Ishikawa (cell line): ENCODE results near the gene DUSP9.

Experiments used
- CEBPB ChIP-seq: IDR thresholded peaks from 2 replicates; pipeline ENCODE4 v1.6.1; 2012
- CREB1 ChIP-seq: IDR thresholded peaks from 2 replicates; pipeline ENCODE4 v1.6.1; 2012; ENCODE audit warnings: low read depth
- EGR1 ChIP-seq: IDR thresholded peaks from 2 replicates; pipeline ENCODE4 v1.6.1; 2012
- EP300 ChIP-seq: IDR thresholded peaks from 2 replicates; pipeline ENCODE4 v1.6.1; 2012; ENCODE audit warnings: borderline replicate concordance
- FOXM1 ChIP-seq: IDR thresholded peaks from 2 replicates; pipeline ENCODE4 v1.6.1; 2012; ENCODE audit warnings: low read depth, borderline replicate concordance
- NFIC ChIP-seq: IDR thresholded peaks from 2 replicates; pipeline ENCODE4 v1.6.1; 2012
- RAD21 ChIP-seq: IDR thresholded peaks from 2 replicates; pipeline ENCODE4 v1.6.1; 2012; ENCODE audit warnings: low read depth
- TAF1 ChIP-seq: IDR thresholded peaks from 2 replicates; pipeline ENCODE4 v1.6.1; 2012; ENCODE audit warnings: low read depth, mild to moderate bottlenecking
- TCF12 ChIP-seq: IDR thresholded peaks from 2 replicates; pipeline ENCODE4 v1.6.1; 2012; ENCODE audit warnings: low read depth
- TEAD4 ChIP-seq: IDR thresholded peaks from 2 replicates; pipeline ENCODE4 v1.6.1; 2012
- YY1 ChIP-seq: IDR thresholded peaks from 2 replicates; pipeline ENCODE4 v1.6.1; 2012; ENCODE audit warnings: low read depth
- ZBTB7A ChIP-seq: IDR thresholded peaks from 2 replicates; pipeline ENCODE4 v1.6.1; 2012; ENCODE audit warnings: low read depth
- TF ChIP-seq, protein P1 (sequence below): IDR thresholded peaks from 2 replicates; pipeline ENCODE4 v1.6.1; 2012; ENCODE audit warnings: low read depth, mild to moderate bottlenecking
- TF ChIP-seq, protein P2 (sequence below): IDR thresholded peaks from 2 replicates; pipeline ENCODE4 v1.6.1; 2012
- TF ChIP-seq, protein P3 (sequence below): IDR thresholded peaks from 2 replicates; pipeline ENCODE4 v1.6.1; 2012

The DUSP9 gene

DNA sequence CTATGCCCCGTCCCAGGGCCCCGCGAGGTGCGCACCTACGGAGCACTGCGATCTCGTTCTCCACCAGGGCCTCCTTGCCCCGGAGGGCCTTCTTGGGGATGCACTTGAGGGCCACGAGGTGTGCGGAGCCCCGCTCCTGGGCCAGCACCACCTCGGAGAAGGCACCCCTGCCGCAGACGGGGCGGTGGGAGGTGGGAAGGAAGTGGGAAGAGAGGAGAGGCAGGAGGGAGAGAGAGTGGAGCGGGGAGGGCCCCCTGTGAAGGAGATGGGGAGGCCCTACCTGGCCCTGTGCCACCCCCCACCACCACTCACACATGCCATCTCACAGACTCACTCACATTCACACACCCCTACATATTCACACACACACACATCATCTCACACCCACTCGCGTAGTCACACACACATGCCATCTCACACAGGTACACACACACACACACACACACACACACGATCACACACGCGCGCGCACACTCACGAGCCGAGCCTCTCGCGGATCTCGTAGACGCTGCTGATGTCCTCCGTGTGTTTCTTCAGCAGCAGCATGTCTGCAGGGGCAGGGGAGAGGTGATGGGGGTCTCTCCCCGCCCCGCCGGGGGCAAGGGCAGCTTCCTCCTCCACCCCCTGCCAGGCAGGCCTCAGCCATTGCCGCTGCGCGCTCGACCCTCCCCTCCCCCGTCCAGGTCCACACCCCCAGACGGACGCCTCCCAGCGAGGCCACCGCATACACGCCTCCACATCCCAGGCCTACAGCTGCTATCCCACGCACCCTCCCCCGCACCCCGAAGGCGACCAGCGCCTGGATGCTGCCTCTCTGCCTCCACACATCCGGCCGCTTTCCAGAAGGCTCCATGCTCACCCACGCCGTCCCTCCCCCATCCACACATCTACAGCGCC, 25.8 kb downstream of the DUSP9 start:
- TF ChIP-seq EGR1 (0 out of 2 replicates have a peak, but pooled peaks have one; percentile 47), EP300 (no peak)

DNA sequence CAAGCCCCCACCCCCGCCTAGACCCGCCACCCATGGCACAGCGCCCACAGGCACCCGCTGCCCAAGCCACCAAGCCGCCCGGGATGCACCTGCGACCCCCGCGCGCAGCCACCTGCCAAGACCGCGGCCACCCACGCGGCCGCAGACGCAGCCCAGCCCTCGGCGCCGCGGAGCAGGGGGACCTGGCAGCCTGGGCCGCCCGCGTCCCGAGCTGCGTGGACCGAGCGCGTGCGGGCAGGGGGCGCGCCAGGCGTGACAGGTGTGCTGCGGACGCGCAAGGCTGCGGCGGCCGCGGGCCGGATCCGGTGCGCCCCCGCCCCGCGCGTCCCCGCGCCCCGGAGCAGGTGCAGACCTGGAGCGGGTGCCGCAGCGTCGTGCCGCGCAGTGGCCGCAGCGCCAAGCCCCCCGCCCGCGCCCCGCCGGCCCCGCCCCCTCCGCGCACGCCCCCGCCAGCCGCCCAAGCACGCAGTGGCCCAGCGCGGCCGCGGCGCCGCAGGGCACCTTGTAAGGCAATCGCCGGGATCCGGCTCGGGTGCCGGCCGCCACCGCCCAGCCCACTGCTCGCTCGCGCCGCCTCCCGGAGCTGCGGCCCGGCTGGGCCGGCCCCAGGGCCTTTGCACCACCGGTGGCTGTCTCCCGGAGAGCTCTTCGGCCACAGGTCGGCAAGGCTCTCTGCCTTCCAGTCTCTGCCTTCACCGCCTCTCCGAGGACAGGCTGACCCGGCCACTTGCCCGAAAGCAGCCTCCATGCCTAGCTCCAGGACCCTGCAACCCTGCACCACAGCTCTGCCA, 26.6 kb downstream of the DUSP9 start, which contains the start of gene PNCK:
PNCK (minus strand) TSS at position 386 of the 791 bp plus-strand sequence. CDS start 737 bp downstream, outside the sequence.
- TF ChIP-seq NFIC: no peak
- TF ChIP-seq CREB1: no peak

DNA sequence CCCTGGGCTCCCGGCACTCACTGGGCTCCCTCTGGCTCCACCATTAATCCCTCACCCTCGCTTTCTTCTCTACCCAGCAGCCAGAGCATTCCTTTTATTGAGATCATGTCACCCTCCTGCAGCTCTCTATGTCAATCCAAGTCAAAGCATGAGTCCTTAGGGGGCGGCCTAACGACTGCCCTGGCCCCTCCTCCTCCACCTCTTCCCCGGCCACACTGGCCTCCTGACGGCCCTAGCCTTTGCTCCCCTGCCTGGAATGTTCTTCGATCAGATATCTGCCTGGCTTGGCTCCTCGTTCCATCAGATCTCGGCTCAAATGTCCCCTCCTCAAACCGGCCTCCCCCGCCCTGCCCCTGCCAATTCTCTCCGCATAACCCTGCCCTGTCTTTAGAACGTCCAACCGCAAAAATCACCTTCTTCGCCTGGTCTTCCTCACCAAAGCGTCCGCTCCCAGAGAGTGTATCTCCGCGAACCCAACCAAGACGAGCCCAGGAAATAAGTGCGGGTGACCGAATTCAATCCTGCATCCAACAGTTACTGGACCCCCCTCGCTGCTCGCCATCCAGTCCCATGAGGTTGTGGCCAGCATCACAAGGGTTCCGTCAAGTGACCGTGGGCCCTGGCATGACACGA, 27.3 kb downstream of the DUSP9 start:
- TF ChIP-seq TCF12 (no peak), ZBTB7A (no peak), NFIC (no peak), TEAD4 (no peak), FOXM1 (no peak), CREB1 (no peak), EGR1 (no peak), CEBPB (no peak), EP300 (no peak), RAD21 (no peak), YY1 (no peak), TAF1 (no peak)
- TF ChIP-seq, protein P1, sequence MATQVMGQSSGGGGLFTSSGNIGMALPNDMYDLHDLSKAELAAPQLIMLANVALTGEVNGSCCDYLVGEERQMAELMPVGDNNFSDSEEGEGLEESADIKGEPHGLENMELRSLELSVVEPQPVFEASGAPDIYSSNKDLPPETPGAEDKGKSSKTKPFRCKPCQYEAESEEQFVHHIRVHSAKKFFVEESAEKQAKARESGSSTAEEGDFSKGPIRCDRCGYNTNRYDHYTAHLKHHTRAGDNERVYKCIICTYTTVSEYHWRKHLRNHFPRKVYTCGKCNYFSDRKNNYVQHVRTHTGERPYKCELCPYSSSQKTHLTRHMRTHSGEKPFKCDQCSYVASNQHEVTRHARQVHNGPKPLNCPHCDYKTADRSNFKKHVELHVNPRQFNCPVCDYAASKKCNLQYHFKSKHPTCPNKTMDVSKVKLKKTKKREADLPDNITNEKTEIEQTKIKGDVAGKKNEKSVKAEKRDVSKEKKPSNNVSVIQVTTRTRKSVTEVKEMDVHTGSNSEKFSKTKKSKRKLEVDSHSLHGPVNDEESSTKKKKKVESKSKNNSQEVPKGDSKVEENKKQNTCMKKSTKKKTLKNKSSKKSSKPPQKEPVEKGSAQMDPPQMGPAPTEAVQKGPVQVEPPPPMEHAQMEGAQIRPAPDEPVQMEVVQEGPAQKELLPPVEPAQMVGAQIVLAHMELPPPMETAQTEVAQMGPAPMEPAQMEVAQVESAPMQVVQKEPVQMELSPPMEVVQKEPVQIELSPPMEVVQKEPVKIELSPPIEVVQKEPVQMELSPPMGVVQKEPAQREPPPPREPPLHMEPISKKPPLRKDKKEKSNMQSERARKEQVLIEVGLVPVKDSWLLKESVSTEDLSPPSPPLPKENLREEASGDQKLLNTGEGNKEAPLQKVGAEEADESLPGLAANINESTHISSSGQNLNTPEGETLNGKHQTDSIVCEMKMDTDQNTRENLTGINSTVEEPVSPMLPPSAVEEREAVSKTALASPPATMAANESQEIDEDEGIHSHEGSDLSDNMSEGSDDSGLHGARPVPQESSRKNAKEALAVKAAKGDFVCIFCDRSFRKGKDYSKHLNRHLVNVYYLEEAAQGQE: no peak
- TF ChIP-seq, protein P2, sequence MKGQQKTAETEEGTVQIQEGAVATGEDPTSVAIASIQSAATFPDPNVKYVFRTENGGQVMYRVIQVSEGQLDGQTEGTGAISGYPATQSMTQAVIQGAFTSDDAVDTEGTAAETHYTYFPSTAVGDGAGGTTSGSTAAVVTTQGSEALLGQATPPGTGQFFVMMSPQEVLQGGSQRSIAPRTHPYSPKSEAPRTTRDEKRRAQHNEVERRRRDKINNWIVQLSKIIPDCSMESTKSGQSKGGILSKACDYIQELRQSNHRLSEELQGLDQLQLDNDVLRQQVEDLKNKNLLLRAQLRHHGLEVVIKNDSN: no peak
- TF ChIP-seq, protein P3, sequence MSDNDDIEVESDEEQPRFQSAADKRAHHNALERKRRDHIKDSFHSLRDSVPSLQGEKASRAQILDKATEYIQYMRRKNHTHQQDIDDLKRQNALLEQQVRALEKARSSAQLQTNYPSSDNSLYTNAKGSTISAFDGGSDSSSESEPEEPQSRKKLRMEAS: no peak

DNA sequence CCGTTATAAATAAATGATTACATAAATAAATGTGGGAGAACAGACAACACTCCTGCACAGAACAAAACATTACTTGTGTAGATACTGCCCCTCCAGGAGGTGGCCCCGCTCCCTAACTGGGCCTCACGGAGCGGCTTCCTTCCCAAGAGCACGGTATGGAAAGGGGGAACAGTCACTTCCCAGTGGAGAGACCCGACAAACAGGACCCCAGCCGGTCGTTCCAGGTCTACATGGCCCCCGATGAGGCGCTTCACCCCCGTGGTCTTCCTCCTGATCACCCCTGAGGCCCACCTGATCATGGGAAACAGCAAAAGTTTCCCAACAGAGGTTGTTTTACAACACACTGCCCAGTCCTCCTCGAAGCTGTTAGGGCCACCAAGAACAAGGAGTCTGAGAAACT, 34.2 kb downstream of the DUSP9 start:
- TF ChIP-seq TEAD4: no peak
- TF ChIP-seq, protein P1: no peak
- no peak for TF ChIP-seq YY1
- TF ChIP-seq EP300: no peak
- TF ChIP-seq TAF1: no peak
- no peak for TF ChIP-seq CREB1
- TF ChIP-seq, protein P3: no peak
- no peak for TF ChIP-seq ZBTB7A
- no peak for TF ChIP-seq TCF12
- no peak for TF ChIP-seq CEBPB
- TF ChIP-seq FOXM1: no peak
- no peak for TF ChIP-seq RAD21
- TF ChIP-seq, protein P2: no peak
- TF ChIP-seq NFIC: no peak

DNA sequence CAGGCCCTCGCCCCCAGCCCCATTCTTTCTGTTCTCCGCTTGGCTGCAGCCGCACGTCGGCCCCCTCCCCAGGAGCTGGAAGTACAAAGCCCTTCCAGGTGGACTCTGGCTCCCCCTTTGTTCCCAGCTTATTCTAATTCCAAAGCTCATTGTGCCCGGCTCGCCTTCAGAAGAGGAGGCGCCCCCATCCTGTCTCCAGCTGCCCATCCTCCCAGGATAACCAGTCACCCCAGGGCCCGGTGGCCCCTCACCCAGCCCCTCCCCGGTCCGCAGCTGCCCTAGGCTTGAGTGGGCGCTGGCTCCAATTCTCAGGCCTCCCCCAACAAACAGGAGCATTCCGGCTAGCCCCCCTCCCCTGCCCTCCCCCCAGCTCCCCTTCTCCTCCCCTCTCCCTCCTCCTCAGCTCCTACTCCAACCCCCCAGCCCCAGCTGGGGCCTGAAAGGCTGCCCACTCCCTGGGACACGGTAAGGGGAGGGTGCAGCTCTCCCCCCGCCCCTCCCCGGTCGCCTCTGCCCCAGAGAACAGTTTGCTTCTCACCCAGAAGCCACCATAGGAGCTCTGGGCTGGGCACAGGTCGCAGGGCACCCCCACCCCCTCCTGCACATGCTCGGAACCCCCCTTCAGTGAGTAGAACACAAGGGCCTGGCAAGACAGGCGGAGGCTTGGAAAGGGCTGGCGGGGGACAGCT, 37.6 kb downstream of the DUSP9 start:
- TF ChIP-seq, protein P3: no peak
- TF ChIP-seq EGR1: no peak
- no peak for TF ChIP-seq NFIC
- no peak for TF ChIP-seq TCF12
- TF ChIP-seq, protein P1: no peak
- TF ChIP-seq CREB1: no peak
- no peak for TF ChIP-seq TEAD4
- TF ChIP-seq, protein P2: no peak
- no peak for TF ChIP-seq TAF1
- no peak for TF ChIP-seq YY1
- TF ChIP-seq EP300: no peak
- no peak for TF ChIP-seq RAD21
